ENCODE data around the gene ANKHD1.
A peak's percentile ranks its signal among the peaks of the same experiment; 100 is the strongest.

The ANKHD1 gene

GRCh38 chr5:140371356-140372151 lies 30.1 kb upstream of the ANKHD1 start:
- no peak for DNase-seq

- peak; percentile 62 for DNase-seq
Measured at GRCh38 chr5:140372971-140373487, 28.6 kb upstream of the ANKHD1 start.

- no peak for DNase-seq
Measured at GRCh38 chr5:140381351-140381750, 20.3 kb upstream of the ANKHD1 start.

- no peak for DNase-seq
Measured at GRCh38 chr5:140381972-140382371, 19.7 kb upstream of the ANKHD1 start.

GRCh38 chr5:140382866-140383265 lies 18.8 kb upstream of the ANKHD1 start:
- no peak for DNase-seq

GRCh38 chr5:140383300-140383699 lies 18.3 kb upstream of the ANKHD1 start:
- DNase-seq: no peak

- no peak for DNase-seq
Measured at GRCh38 chr5:140388052-140388451, 13.6 kb upstream of the ANKHD1 start.

- peak; percentile 66 for DNase-seq
Measured at GRCh38 chr5:140391312-140391711, 10.3 kb upstream of the ANKHD1 start.

- no peak for DNase-seq
Measured at GRCh38 chr5:140391732-140392131, 9.9 kb upstream of the ANKHD1 start.

- no peak for DNase-seq
Measured at GRCh38 chr5:140393738-140394137, 7.9 kb upstream of the ANKHD1 start.

GRCh38 chr5:140398379-140398811 lies 3.2 kb upstream of the ANKHD1 start:
- DNase-seq: peak; percentile 55

- DNase-seq: peak; percentile 19
Measured at GRCh38 chr5:140399979-140400729, 1.5 kb upstream of the ANKHD1 start.

- DNase-seq: peak; percentile 97
Measured at GRCh38 chr5:140400730-140401361, 787 bp upstream of the ANKHD1 start.

GRCh38 chr5:140402258-140403074 lies 833 bp downstream of the ANKHD1 start:
- DNase-seq: peak; percentile 31

GRCh38 chr5:140403613-140404012 lies 2.0 kb downstream of the ANKHD1 start:
- DNase-seq: no peak

- no peak for DNase-seq
Measured at GRCh38 chr5:140408750-140409241, 7.2 kb downstream of the ANKHD1 start.

GRCh38 chr5:140413230-140413629 lies 11.6 kb downstream of the ANKHD1 start:
- DNase-seq: no peak

GRCh38 chr5:140417235-140417634 lies 15.6 kb downstream of the ANKHD1 start:
- DNase-seq: no peak

- no peak for DNase-seq
Measured at GRCh38 chr5:140418862-140419520, 17.4 kb downstream of the ANKHD1 start.

- no peak for DNase-seq
Measured at GRCh38 chr5:140420226-140420570, 18.6 kb downstream of the ANKHD1 start.

- DNase-seq: no peak
Measured at GRCh38 chr5:140420665-140421361, 19.2 kb downstream of the ANKHD1 start.

Measured in HCEC 1CT (cell line).